ENCODE data around the gene PEPD.

The PEPD gene

GRCh38 chr19:33508431-33508830 is 13.2 kb downstream of the PEPD start:
- no CpG with 5 or more reads among the region's 12 CpGs for WGBS, 2 donors (ENCODE audit: extremely low coverage in 2 of 2, insufficient read length in 2 of 2, insufficient replicate concordance in 1 of 2)
- no peak overlapping the region for H3K4me3 ChIP-seq (ENCODE audit: low read length in 2 of 2)

GRCh38 chr19:33508009-33508408 is 13.6 kb downstream of the PEPD start:
- H3K36me3 ChIP-seq (replicated peaks in 1 of 2; ENCODE audit: control insufficient read depth in 2 of 2, insufficient read depth in 2 of 2, low read length in 2 of 2), result peaks cover 0 to 2% of the 10 kb centered on the region in 2 donors
- H3K4me1 ChIP-seq (ENCODE audit: control insufficient read depth in 2 of 2, insufficient read depth in 1 of 2, low read depth in 1 of 2, low read length in 2 of 2), result peaks cover 15 to 22% of the 10 kb centered on the region in 2 donors
- no peak overlapping the region for H3K9ac ChIP-seq (ENCODE audit: low read depth, low read length, poor library complexity)
- H3K14ac ChIP-seq (ENCODE audit: low read length), result no peak overlapping the region
- no peak overlapping the region for H2AK5ac ChIP-seq (ENCODE audit: low read depth, low read length)
- no CpG with 5 or more reads among the region's 7 CpGs for WGBS, 2 donors (ENCODE audit: extremely low coverage in 2 of 2, insufficient read length in 2 of 2, insufficient replicate concordance in 1 of 2)
- H3K4ac ChIP-seq (ENCODE audit: low read length), result no peak overlapping the region
- no peak overlapping the region for H2AFZ ChIP-seq (ENCODE audit: low read length)
- no peak overlapping the region for H3K4me2 ChIP-seq (ENCODE audit: insufficient read depth, low read length, poor library complexity, severe bottlenecking)
- peaks cover 16% of the 10 kb centered on the region for H3K79me1 ChIP-seq (ENCODE audit: low read depth, low read length)
- no peak for DNase-seq (ENCODE audit: low spot score)
- H3K27ac ChIP-seq (replicated peaks; ENCODE audit: low read length), result no peak overlapping the region
- no peak overlapping the region for H3K18ac ChIP-seq (ENCODE audit: low read length)
- H4K8ac ChIP-seq (ENCODE audit: low read depth, low read length), result no peak overlapping the region
- no peaks in the 10 kb centered on the region for H3K9me3 ChIP-seq (replicated peaks in 1 of 2; ENCODE audit: control insufficient read depth in 2 of 2, insufficient read depth in 1 of 2, low read depth in 1 of 2, low read length in 2 of 2)
- no peak overlapping the region for H2BK120ac ChIP-seq (ENCODE audit: low read depth, low read length)
- H2BK5ac ChIP-seq (ENCODE audit: low read length), result no peak overlapping the region
- no peak overlapping the region for H4K91ac ChIP-seq (ENCODE audit: low read depth, low read length, poor library complexity)
- H2BK15ac ChIP-seq (ENCODE audit: low read length), result no peak overlapping the region
- H2BK12ac ChIP-seq (ENCODE audit: low read length), result no peak overlapping the region
- no peak overlapping the region for H3K4me3 ChIP-seq (ENCODE audit: low read length in 2 of 2)
- H3K27me3 ChIP-seq (ENCODE audit: control insufficient read depth in 3 of 3, insufficient read depth in 3 of 3, low read depth in 1 of 3, low read length in 3 of 3), result no peaks in the 10 kb centered on the region
- H3K23ac ChIP-seq (ENCODE audit: low read depth, low read length, poor library complexity), result no peak overlapping the region

More at GRCh38 chr19:33508431-33508830, 13.2 kb downstream of the PEPD start:
- no peak overlapping the region for H3K18ac ChIP-seq (ENCODE audit: low read length)
- H3K27me3 ChIP-seq (ENCODE audit: control insufficient read depth in 3 of 3, insufficient read depth in 3 of 3, low read depth in 1 of 3, low read length in 3 of 3), result no peaks in the 10 kb centered on the region
- H2AFZ ChIP-seq (ENCODE audit: low read length), result no peak overlapping the region
- H3K27ac ChIP-seq (replicated peaks; ENCODE audit: low read length), result no peak overlapping the region
- H3K4me2 ChIP-seq (ENCODE audit: insufficient read depth, low read length, poor library complexity, severe bottlenecking), result no peak overlapping the region
- H3K36me3 ChIP-seq (replicated peaks in 1 of 2; ENCODE audit: control insufficient read depth in 2 of 2, insufficient read depth in 2 of 2, low read length in 2 of 2), result peaks cover 0 to 2% of the 10 kb centered on the region in 2 donors
- no peak overlapping the region for H3K14ac ChIP-seq (ENCODE audit: low read length)
- no peak overlapping the region for H2BK5ac ChIP-seq (ENCODE audit: low read length)
- H3K9me3 ChIP-seq (replicated peaks in 1 of 2; ENCODE audit: control insufficient read depth in 2 of 2, insufficient read depth in 1 of 2, low read depth in 1 of 2, low read length in 2 of 2), result no peaks in the 10 kb centered on the region
- H2BK120ac ChIP-seq (ENCODE audit: low read depth, low read length), result no peak overlapping the region
- H3K9ac ChIP-seq (ENCODE audit: low read depth, low read length, poor library complexity), result no peak overlapping the region
- no peak for DNase-seq (ENCODE audit: low spot score)
- no peak overlapping the region for H2BK12ac ChIP-seq (ENCODE audit: low read length)
- no peak overlapping the region for H2AK5ac ChIP-seq (ENCODE audit: low read depth, low read length)
- H3K79me1 ChIP-seq (ENCODE audit: low read depth, low read length), result peaks cover 19% of the 10 kb centered on the region
- no peak overlapping the region for H4K91ac ChIP-seq (ENCODE audit: low read depth, low read length, poor library complexity)
- H2BK15ac ChIP-seq (ENCODE audit: low read length), result no peak overlapping the region
- H3K23ac ChIP-seq (ENCODE audit: low read depth, low read length, poor library complexity), result peak overlapping the region; percentile 27
- H3K4me1 ChIP-seq (ENCODE audit: control insufficient read depth in 2 of 2, insufficient read depth in 1 of 2, low read depth in 1 of 2, low read length in 2 of 2), result peaks cover 12 to 20% of the 10 kb centered on the region in 2 donors
- H3K4ac ChIP-seq (ENCODE audit: low read length), result no peak overlapping the region
- H4K8ac ChIP-seq (ENCODE audit: low read depth, low read length), result no peak overlapping the region

GRCh38 chr19:33507021-33507956 is 14.3 kb downstream of the PEPD start:
- Histone ChIP-seq H2AK5ac (ENCODE audit: low read depth, low read length) (no peak overlapping the region), H3K4me3 (ENCODE audit: low read length in 2 of 2) (no peak overlapping the region), H3K27ac (replicated peaks; ENCODE audit: low read length) (no peak overlapping the region), H3K4ac (ENCODE audit: low read length) (no peak overlapping the region), H3K36me3 (replicated peaks in 1 of 2; ENCODE audit: control insufficient read depth in 2 of 2, insufficient read depth in 2 of 2, low read length in 2 of 2) (peaks cover 0 to 2% of the 10 kb centered on the region in 2 donors), H2BK120ac (ENCODE audit: low read depth, low read length) (no peak overlapping the region), H3K18ac (ENCODE audit: low read length) (no peak overlapping the region), H3K9ac (ENCODE audit: low read depth, low read length, poor library complexity) (peak overlapping the region; percentile 79), H2AFZ (ENCODE audit: low read length) (no peak overlapping the region), H3K4me2 (ENCODE audit: insufficient read depth, low read length, poor library complexity, severe bottlenecking) (no peak overlapping the region), H3K14ac (ENCODE audit: low read length) (no peak overlapping the region), H2BK5ac (ENCODE audit: low read length) (no peak overlapping the region), H3K79me1 (ENCODE audit: low read depth, low read length) (peaks cover 12% of the 10 kb centered on the region), H3K9me3 (replicated peaks in 1 of 2; ENCODE audit: control insufficient read depth in 2 of 2, insufficient read depth in 1 of 2, low read depth in 1 of 2, low read length in 2 of 2) (no peaks in the 10 kb centered on the region), H2BK15ac (ENCODE audit: low read length) (no peak overlapping the region), H3K23ac (ENCODE audit: low read depth, low read length, poor library complexity) (no peak overlapping the region), H2BK12ac (ENCODE audit: low read length) (peak overlapping the region; percentile 60), H4K91ac (ENCODE audit: low read depth, low read length, poor library complexity) (no peak overlapping the region), H3K27me3 (ENCODE audit: control insufficient read depth in 3 of 3, insufficient read depth in 3 of 3, low read depth in 1 of 3, low read length in 3 of 3) (no peaks in the 10 kb centered on the region), H4K8ac (ENCODE audit: low read depth, low read length) (peak overlapping the region; percentile 74), H3K4me1 (ENCODE audit: control insufficient read depth in 2 of 2, insufficient read depth in 1 of 2, low read depth in 1 of 2, low read length in 2 of 2) (peaks cover 17 to 23% of the 10 kb centered on the region in 2 donors)
- no CpG with 5 or more reads among the region's 24 CpGs for WGBS, 2 donors (ENCODE audit: extremely low coverage in 2 of 2, insufficient read length in 2 of 2, insufficient replicate concordance in 1 of 2)
- no peak for DNase-seq (ENCODE audit: low spot score)

- Histone ChIP-seq H2BK120ac (ENCODE audit: low read depth, low read length) (no peak overlapping the region), H4K8ac (ENCODE audit: low read depth, low read length) (peak overlapping the region; percentile 74), H3K79me1 (ENCODE audit: low read depth, low read length) (peaks cover 12% of the 10 kb centered on the region), H3K23ac (ENCODE audit: low read depth, low read length, poor library complexity) (no peak overlapping the region), H3K36me3 (replicated peaks in 1 of 2; ENCODE audit: control insufficient read depth in 2 of 2, insufficient read depth in 2 of 2, low read length in 2 of 2) (no peaks in the 10 kb centered on the region), H2BK15ac (ENCODE audit: low read length) (no peak overlapping the region), H3K27me3 (ENCODE audit: control insufficient read depth in 3 of 3, insufficient read depth in 3 of 3, low read depth in 1 of 3, low read length in 3 of 3) (no peaks in the 10 kb centered on the region), H3K4ac (ENCODE audit: low read length) (no peak overlapping the region), H3K18ac (ENCODE audit: low read length) (no peak overlapping the region), H3K4me3 (ENCODE audit: low read length in 2 of 2) (peak overlapping the region in 1 of 2 donors; percentile 8), H3K14ac (ENCODE audit: low read length) (no peak overlapping the region), H3K9me3 (replicated peaks in 1 of 2; ENCODE audit: control insufficient read depth in 2 of 2, insufficient read depth in 1 of 2, low read depth in 1 of 2, low read length in 2 of 2) (no peaks in the 10 kb centered on the region), H3K27ac (replicated peaks; ENCODE audit: low read length) (no peak overlapping the region), H4K91ac (ENCODE audit: low read depth, low read length, poor library complexity) (no peak overlapping the region), H2AK5ac (ENCODE audit: low read depth, low read length) (no peak overlapping the region), H2BK5ac (ENCODE audit: low read length) (no peak overlapping the region), H3K9ac (ENCODE audit: low read depth, low read length, poor library complexity) (no peak overlapping the region), H2AFZ (ENCODE audit: low read length) (no peak overlapping the region), H2BK12ac (ENCODE audit: low read length) (no peak overlapping the region), H3K4me2 (ENCODE audit: insufficient read depth, low read length, poor library complexity, severe bottlenecking) (no peak overlapping the region), H3K4me1 (ENCODE audit: control insufficient read depth in 2 of 2, insufficient read depth in 1 of 2, low read depth in 1 of 2, low read length in 2 of 2) (peaks cover 17 to 23% of the 10 kb centered on the region in 2 donors)
- WGBS, 2 donors (ENCODE audit: extremely low coverage in 2 of 2, insufficient read length in 2 of 2, insufficient replicate concordance in 1 of 2), result 100% methylated on average over 1 of the region's 1 CpG; no CpG with 5 or more reads in 1 of the 2 donors
- DNase-seq (ENCODE audit: low spot score), result no peak
Observed at GRCh38 chr19:33506498-33506897, 15.1 kb downstream of the PEPD start.

Data from neuronal stem cell (in vitro differentiated cells).